CD4-positive, CD25-positive, alpha-beta regulatory T cell (primary cell): ENCODE measurements around the gene PEAK1. TPM values are rescaled to one million over a fixed set of nuclear protein-coding genes. Genes with fewer than 3 reads are reported as not detected.
"Not testable (repeated sequence)": the region's sequence is repeated elsewhere in the genome, so short reads cannot be mapped to it uniquely, and the experiment has no call there.

Source experiments
- ATAC-seq, 2 donors: fragments of 150-1000 bp; cut with Tn5 transposase; one replicate each; pipeline ENCODE4 v1.10.0; 2021; ENCODE audit warnings: low read depth in 2 of 2, moderate number of reproducible peaks in 2 of 2, moderate library complexity in 1 of 2
- DNase-seq, 3 donors: peaks; one replicate each; pipeline versions ENCODE4 v3.0.0 to v3.0.0-alpha.2; 2012 to 2022; ENCODE audit warnings: mixed read lengths in 1 of 3
- H3K27ac ChIP-seq: one replicate; pipeline ENCODE4 v1.7.0; 2013; ENCODE audit warnings: mild to moderate bottlenecking, low read length; ENCODE audit not compliant: insufficient read depth, poor library complexity, severe bottlenecking
- H3K27me3 ChIP-seq: one replicate; pipeline ENCODE4 v1.7.0; 2013; ENCODE audit warnings: low read length; ENCODE audit not compliant: control insufficient read depth, insufficient read depth
- H3K36me3 ChIP-seq: one replicate; pipeline ENCODE4 v1.7.0; 2013; ENCODE audit warnings: mild to moderate bottlenecking, low read length, moderate library complexity; ENCODE audit not compliant: control insufficient read depth, insufficient read depth
- H3K4me1 ChIP-seq: 2 replicates; pipeline ENCODE4 v1.7.0; 2013; ENCODE audit warnings: mild to moderate bottlenecking, low read length; ENCODE audit not compliant: insufficient read depth, control insufficient read depth, poor library complexity, severe bottlenecking
- H3K4me3 ChIP-seq: one replicate; pipeline ENCODE4 v1.7.0; 2013; ENCODE audit warnings: low read depth, mild to moderate bottlenecking, low read length, moderate library complexity
- H3K9me3 ChIP-seq, 2 experiments: 1 replicate in 1 of 2; 2 replicates in 1 of 2; pipeline ENCODE4 v1.7.0; 2013; ENCODE audit warnings: low read length in 2 of 2, mild to moderate bottlenecking in 1 of 2, moderate library complexity in 1 of 2; ENCODE audit not compliant: control insufficient read depth in 2 of 2
- H3K27ac Mint-ChIP-seq, 3 donors: one replicate each; pipeline ENCODE4 v1.8.0; 2020 to 2022; ENCODE audit warnings: mild to moderate bottlenecking in 3 of 3, mixed read lengths in 3 of 3, moderate library complexity in 2 of 3
- H3K27me3 Mint-ChIP-seq: one replicate; pipeline ENCODE4 v1.8.0; 2022; ENCODE audit warnings: mild to moderate bottlenecking, mixed read lengths
- H3K36me3 Mint-ChIP-seq: one replicate; pipeline ENCODE4 v1.8.0; 2020; ENCODE audit warnings: mixed read lengths
- H3K4me1 Mint-ChIP-seq, 4 donors: one replicate each; pipeline ENCODE4 v1.8.0; 2020 to 2022; ENCODE audit warnings: mixed read lengths in 4 of 4, mild to moderate bottlenecking in 1 of 4
- H3K4me3 Mint-ChIP-seq, 4 donors: one replicate each; pipeline ENCODE4 v1.8.0; 2020 to 2022; ENCODE audit warnings: mild to moderate bottlenecking in 4 of 4, mixed read lengths in 4 of 4, moderate library complexity in 3 of 4
- H3K9me3 Mint-ChIP-seq, 7 donors: one replicate each; pipeline ENCODE4 v1.8.0; 2020 to 2022; ENCODE audit warnings: mixed read lengths in 7 of 7, mild to moderate bottlenecking in 3 of 7, moderate library complexity in 2 of 7
- polyA plus RNA-seq, 4 donors: library from polyadenylated mRNA; unstranded; fragments of 300-500 nt; fragmentation: Illumina TruSeq; gene quantifications; one replicate each; pipeline ENCODE4 v1.2.3, GENCODE V29; 2021
- total RNA-seq: library from RNA; stranded (reverse); gene quantifications from one replicate; pipeline ENCODE4 v1.2.3, GENCODE V29; 2022

The PEAK1 gene
- total and polyA plus RNA-seq, 5 donors from 2014 or later, result 0.15 to 9.6 (median 1.1) TPM

- Mint-ChIP-seq H3K27me3 (peaks cover 16% of the 10 kb centered on the region), H3K36me3 (no peaks in the 10 kb centered on the region), H3K4me3 (peak overlapping the region in 1 of 4 donors; percentile 50), H3K4me1 (peaks cover 1 to 18% (median 13%) of the 10 kb centered on the region in 4 donors), H3K27ac (no peak overlapping the region), H3K9me3 (peaks cover 0 to 1% (median 0%) of the 10 kb centered on the region in 7 donors)
- Histone ChIP-seq H3K27ac (no peak overlapping the region), H3K4me3 (no peak overlapping the region), H3K4me1 (peaks cover 7% of the 10 kb centered on the region), H3K36me3 (no peaks in the 10 kb centered on the region), H3K27me3 (no peaks in the 10 kb centered on the region), H3K9me3 (no peaks in the 10 kb centered on the region)
- no peak for DNase-seq
- ATAC-seq, result no peak
These were observed 5.0 kb downstream of the PEAK1 start for GRCh38 chr15:77414789-77415442.

- Histone ChIP-seq H3K9me3 (no peaks in the 10 kb centered on the region), H3K36me3 (no peaks in the 10 kb centered on the region), H3K27ac (no peak overlapping the region), H3K4me1 (peaks cover 10% of the 10 kb centered on the region), H3K4me3 (no peak overlapping the region), H3K27me3 (no peaks in the 10 kb centered on the region)
- Mint-ChIP-seq H3K36me3 (no peaks in the 10 kb centered on the region), H3K27ac (peak overlapping the region in 1 of 3 donors; percentile 45), H3K9me3 (no peaks in the 10 kb centered on the region), H3K27me3 (peaks cover 13% of the 10 kb centered on the region), H3K4me1 (peaks cover 6 to 23% (median 16%) of the 10 kb centered on the region in 4 donors), H3K4me3 (no peak overlapping the region)
- ATAC-seq (no peak), DNase-seq (no peak)
These were observed 6.1 kb downstream of the PEAK1 start for GRCh38 chr15:77413699-77414349.

- Histone ChIP-seq H3K36me3 (no peaks in the 10 kb centered on the region), H3K4me1 (peaks cover 9% of the 10 kb centered on the region), H3K4me3 (no peak overlapping the region), H3K9me3 (no peaks in the 10 kb centered on the region), H3K27ac (no peak overlapping the region), H3K27me3 (no peaks in the 10 kb centered on the region)
- Mint-ChIP-seq H3K36me3 (no peaks in the 10 kb centered on the region), H3K27me3 (peaks cover 6% of the 10 kb centered on the region), H3K4me1 (peaks cover 6 to 16% (median 10%) of the 10 kb centered on the region in 4 donors), H3K27ac (peak overlapping the region in 1 of 3 donors; percentile 45), H3K9me3 (no peaks in the 10 kb centered on the region), H3K4me3 (no peak overlapping the region)
- ATAC-seq (no peak), DNase-seq (no peak)
These were observed 6.8 kb downstream of the PEAK1 start for GRCh38 chr15:77412972-77413698.

GRCh38 chr15:77411619-77411976, 8.3 kb downstream of the PEAK1 start:
- DNase-seq, result no peak
- Histone ChIP-seq H3K36me3 (no peaks in the 10 kb centered on the region), H3K4me3 (no peak overlapping the region), H3K9me3 (no peaks in the 10 kb centered on the region), H3K4me1 (peaks cover 9% of the 10 kb centered on the region), H3K27ac (no peak overlapping the region), H3K27me3 (no peaks in the 10 kb centered on the region)
- Mint-ChIP-seq H3K27me3 (no peaks in the 10 kb centered on the region), H3K9me3 (no peaks in the 10 kb centered on the region), H3K4me3 (no peak overlapping the region), H3K36me3 (no peaks in the 10 kb centered on the region), H3K27ac (peak overlapping the region in 1 of 3 donors; percentile 27), H3K4me1 (peaks cover 6 to 13% (median 10%) of the 10 kb centered on the region in 4 donors)
- ATAC-seq, result no peak

GRCh38 chr15:77410701-77411618, 8.9 kb downstream of the PEAK1 start:
- Mint-ChIP-seq H3K36me3 (no peaks in the 10 kb centered on the region), H3K9me3 (no peaks in the 10 kb centered on the region), H3K27me3 (no peaks in the 10 kb centered on the region), H3K27ac (no peak overlapping the region), H3K4me1 (peaks cover 6 to 13% (median 10%) of the 10 kb centered on the region in 4 donors), H3K4me3 (no peak overlapping the region)
- Histone ChIP-seq H3K36me3 (no peaks in the 10 kb centered on the region), H3K27ac (no peak overlapping the region), H3K4me1 (peaks cover 9% of the 10 kb centered on the region), H3K4me3 (no peak overlapping the region), H3K27me3 (no peaks in the 10 kb centered on the region), H3K9me3 (no peaks in the 10 kb centered on the region)
- DNase-seq, result no peak
- ATAC-seq, result no peak

- not testable (repeated sequence) for H3K4me3 ChIP-seq, H3K27me3 ChIP-seq, H3K27me3 Mint-ChIP-seq, DNase-seq, H3K27ac ChIP-seq, H3K36me3 ChIP-seq, H3K36me3 Mint-ChIP-seq, H3K9me3 ChIP-seq, H3K9me3 Mint-ChIP-seq, ATAC-seq, H3K4me1 ChIP-seq
- Mint-ChIP-seq H3K4me3 (peak overlapping the region in 2 of 4 donors; percentile 39 to 49), H3K4me1 (peaks cover 6 to 13% (median 10%) of the 10 kb centered on the region in 4 donors), H3K27ac (peak overlapping the region in 2 of 3 donors; percentile 25 to 63)
These were observed 9.8 kb downstream of the PEAK1 start for GRCh38 chr15:77410157-77410500.
